Activated CD4-positive, alpha-beta T cell treated with anti-CD3 and anti-CD28 coated beads, Interleukin-2, amount 50 U/mL, for 1 hour (primary cell): ENCODE results near the gene MYH9.

Experiments
- DNase-seq: peaks from one replicate; pipeline ENCODE4 v3.0.0-alpha.2; 2020

MYH9 gene

GRCh38 chr22:36329254-36330078 is 58.3 kb downstream of the MYH9 start:
- DNase-seq = peak; percentile 86

- peak; percentile 27 for DNase-seq
Observed at GRCh38 chr22:36328635-36329253, 59.0 kb downstream of the MYH9 start.

GRCh38 chr22:36327922-36328551 is 59.7 kb downstream of the MYH9 start:
- DNase-seq = no peak

GRCh38 chr22:36326178-36327161 is 61.3 kb downstream of the MYH9 start:
- no peak for DNase-seq

- DNase-seq = no peak
Observed at GRCh38 chr22:36325154-36326031, 62.4 kb downstream of the MYH9 start.

- no peak for DNase-seq
Observed at GRCh38 chr22:36324414-36324813, 63.4 kb downstream of the MYH9 start.

GRCh38 chr22:36323855-36324331 is 63.9 kb downstream of the MYH9 start:
- no peak for DNase-seq

GRCh38 chr22:36323182-36323854 is 64.4 kb downstream of the MYH9 start:
- no peak for DNase-seq

GRCh38 chr22:36322602-36322915 is 65.2 kb downstream of the MYH9 start:
- DNase-seq = no peak

GRCh38 chr22:36321797-36322601 is 65.8 kb downstream of the MYH9 start:
- DNase-seq = no peak

- DNase-seq = no peak
Observed at GRCh38 chr22:36320553-36320952, 67.2 kb downstream of the MYH9 start.

- DNase-seq = no peak
Observed at GRCh38 chr22:36319595-36320497, 67.9 kb downstream of the MYH9 start.

GRCh38 chr22:36318442-36318841 is 69.3 kb downstream of the MYH9 start:
- no peak for DNase-seq

- no peak for DNase-seq
Observed at GRCh38 chr22:36317658-36318271, 70.0 kb downstream of the MYH9 start.

GRCh38 chr22:36316419-36316818 is 71.3 kb downstream of the MYH9 start:
- DNase-seq = no peak

- no peak for DNase-seq
Observed at GRCh38 chr22:36315325-36315724, 72.4 kb downstream of the MYH9 start.

GRCh38 chr22:36311386-36312085 is 76.2 kb downstream of the MYH9 start:
- DNase-seq = no peak

- DNase-seq = no peak
Observed at GRCh38 chr22:36308880-36309279, 78.9 kb downstream of the MYH9 start.
